Activated T-cell treated with anti-CD3 and anti-CD28 coated beads for 4 hours (primary cell): Measurements from ENCODE around the gene PCDHB3.
"Not testable (repeated sequence)": the region's sequence is repeated elsewhere in the genome, so short reads cannot be mapped to it uniquely, and the experiment has no call there.

Source experiments
- DNase-seq: peaks from one replicate; pipeline ENCODE4 v3.0.0-alpha.2; 2020

PCDHB3 gene

GRCh38 chr5:141100243-141100805 is at the start of gene PCDHB3:
PCDHB3 (plus strand) TSS chr5:141100473; CDS start chr5:141100650, 177 bp downstream.
- no peak for DNase-seq

- no peak for DNase-seq
These were observed 49.4 kb upstream of the PCDHB3 start, which contains the start of gene PCDHB1 for GRCh38 chr5:141050622-141051520. PCDHB1 (plus strand) TSS chr5:141051374; CDS start chr5:141051471, 97 bp downstream.

GRCh38 chr5:141051521-141051866 is 48.8 kb upstream of the PCDHB3 start:
- DNase-seq: no peak

GRCh38 chr5:141077826-141078225 is 22.4 kb upstream of the PCDHB3 start:
- DNase-seq: no peak

GRCh38 chr5:141082228-141082627 is 18.0 kb upstream of the PCDHB3 start:
- DNase-seq: no peak

GRCh38 chr5:141084487-141084989 is 15.7 kb upstream of the PCDHB3 start:
- DNase-seq: no peak

- no peak for DNase-seq
These were observed 5.6 kb upstream of the PCDHB3 start, which contains the start of gene PCDHB2 for GRCh38 chr5:141094481-141095262. PCDHB2 (plus strand) TSS chr5:141094615; CDS start chr5:141094791, 176 bp downstream.

GRCh38 chr5:141095263-141095641 is 5.0 kb upstream of the PCDHB3 start:
- no peak for DNase-seq

GRCh38 chr5:141096181-141096580 is 4.1 kb upstream of the PCDHB3 start:
- DNase-seq: not testable (repeated sequence)

GRCh38 chr5:141096586-141096985 is 3.7 kb upstream of the PCDHB3 start:
- not testable (repeated sequence) for DNase-seq

GRCh38 chr5:141101059-141101458 is 786 bp downstream of the PCDHB3 start:
- DNase-seq: no peak

- not testable (repeated sequence) for DNase-seq
These were observed 1.8 kb downstream of the PCDHB3 start for GRCh38 chr5:141102070-141102469.

- DNase-seq: not testable (repeated sequence)
These were observed 2.2 kb downstream of the PCDHB3 start for GRCh38 chr5:141102471-141102870.

GRCh38 chr5:141105350-141105749 is 5.1 kb downstream of the PCDHB3 start:
- DNase-seq: no peak

GRCh38 chr5:141119250-141119649 is 19.0 kb downstream of the PCDHB3 start:
- no peak for DNase-seq

GRCh38 chr5:141121563-141121962 is 21.3 kb downstream of the PCDHB3 start, which contains the start of gene PCDHB4:
PCDHB4 (plus strand) TSS chr5:141121818; CDS start chr5:141121999, 181 bp downstream.
- DNase-seq: no peak

- DNase-seq: no peak
These were observed 21.7 kb downstream of the PCDHB3 start for GRCh38 chr5:141121985-141122384.

GRCh38 chr5:141123396-141124135 is 23.3 kb downstream of the PCDHB3 start:
- DNase-seq: not testable (repeated sequence)

GRCh38 chr5:141127305-141127704 is 27.0 kb downstream of the PCDHB3 start:
- DNase-seq: no peak

- DNase-seq: no peak
These were observed 34.9 kb downstream of the PCDHB3 start, which contains the start of gene PCDHB5 for GRCh38 chr5:141135030-141135717. PCDHB5 (plus strand) TSS chr5:141135206; CDS start chr5:141135435, 229 bp downstream.

GRCh38 chr5:141135718-141136266 is 35.5 kb downstream of the PCDHB3 start:
- no peak for DNase-seq
